A549 (cell line): ENCODE results near the gene UNKL. TPM values are rescaled to one million over a fixed set of nuclear protein-coding genes. Genes with fewer than 3 reads are reported as not detected.

ENCODE experiments used
- ATAC-seq, 2 experiments: fragments of 200-7000 bp in 1 of 2; fragments of >200 bp in 1 of 2; cut with Nextera tagmentation in 1 of 2; cut with Tn5 transposase in 1 of 2; 3 replicates each; pipeline versions ENCODE4 v1.8.0 to v1.9.1; 2018 to 2020; ENCODE audit warnings: mild to moderate bottlenecking in 1 of 2, moderate library complexity in 1 of 2
- CTCF ChIA-PET: fragments of 300-600 bp; sonication (Branson Sonifier 250); formaldehyde crosslinking; extraction: SDS; loops from one replicate; lab custom pipeline; 2021; ENCODE audit warnings: antibody characterized with exemption, inconsistent platforms; lab: Yijun Ruan, JAX
- POLR2A ChIA-PET: fragments of 350-600 bp; formaldehyde crosslinking; extraction: SDS; loops from one replicate; lab custom pipeline; 2021; ENCODE audit warnings: antibody characterized with exemption, inconsistent platforms; lab: Yijun Ruan, JAX
- DNase-seq, 2 experiments: peaks; one replicate each; pipeline versions ENCODE4 v3.0.0 to v3.0.0-alpha.2; 2011 to 2016; ENCODE audit warnings: low read depth in 1 of 2, low spot score in 1 of 2
- FAIRE-seq: peaks from 2 replicates; lab custom pipeline; 2011; peaks lifted over from hg19 to GRCh38; lab: Jason Lieb, UNC
- H3K27ac ChIP-seq, 2 experiments: fragments of >200 bp; sonication (Bioruptor Twin); formaldehyde crosslinking; 3 replicates each; pipeline ENCODE4 v1.5.1; 2016 to 2017
- H3K4me1 ChIP-seq: fragments of >200 bp; sonication (Bioruptor Twin); formaldehyde crosslinking; 3 replicates; pipeline ENCODE4 v1.6.1; 2016
- H3K4me2 ChIP-seq: fragments of >200 bp; sonication (Bioruptor Twin); formaldehyde crosslinking; 3 replicates; pipeline ENCODE4 v1.6.1; 2016
- H3K4me3 ChIP-seq: fragments of >200 bp; sonication (Bioruptor Twin); formaldehyde crosslinking; 3 replicates; pipeline ENCODE4 v1.5.1; 2016
- H3K9me3 ChIP-seq: fragments of >200 bp; sonication (Bioruptor Twin); formaldehyde crosslinking; 3 replicates; pipeline ENCODE4 v1.6.1; 2016
- CBX8 ChIP-seq: fragments of 200-600 bp; sonication (generic); IDR thresholded peaks from 2 replicates; pipeline ENCODE4 v1.6.1; 2016
- CEBPB ChIP-seq, 2 experiments: fragments of >200 bp in 1 of 2; sonication (Bioruptor Twin) in 1 of 2; formaldehyde crosslinking in 1 of 2; IDR thresholded peaks; 2 replicates each; pipeline ENCODE4 v1.6.1; 2012 to 2016
- CTCF ChIP-seq: fragments of >200 bp; sonication (Bioruptor Twin); formaldehyde crosslinking; IDR thresholded peaks from 3 replicates; pipeline ENCODE4 v1.5.1; 2016
- EHF ChIP-seq: fragments of 250-450 bp; sonication (Bioruptor Pico); IDR thresholded peaks from 2 replicates; pipeline ENCODE4 v1.5.0; 2020; ENCODE audit warnings: mild to moderate bottlenecking
- ELK1 ChIP-seq: fragments of 150-350 bp; IDR thresholded peaks from 2 replicates; pipeline ENCODE4 v1.6.1; 2014; ENCODE audit warnings: low read depth, mild to moderate bottlenecking, low read length
- FOSB ChIP-seq: fragments of 250-450 bp; sonication (Bioruptor Pico); IDR thresholded peaks from 2 replicates; pipeline ENCODE4 v1.5.0; 2020; ENCODE audit warnings: mild to moderate bottlenecking, moderate library complexity
- GATA3 ChIP-seq: IDR thresholded peaks from 2 replicates; pipeline ENCODE4 v1.6.1; 2012; ENCODE audit warnings: borderline replicate concordance
- HEYL ChIP-seq: fragments of 250-450 bp; sonication (Bioruptor Pico); IDR thresholded peaks from 2 replicates; pipeline ENCODE4 v1.8.0; 2021; ENCODE audit warnings: mild to moderate bottlenecking, moderate library complexity
- HOXB13 ChIP-seq: fragments of 250-450 bp; sonication (Bioruptor Pico); IDR thresholded peaks from 2 replicates; pipeline ENCODE4 v1.5.0; 2020; ENCODE audit warnings: low read depth, mild to moderate bottlenecking, moderate library complexity
- JUN ChIP-seq, 2 experiments: fragments of >200 bp; sonication (Bioruptor Twin); formaldehyde crosslinking; IDR thresholded peaks; 2 replicates in 1 of 2; 3 replicates in 1 of 2; pipeline ENCODE4 v1.6.1; 2016 to 2017
- JUNB ChIP-seq: fragments of >200 bp; sonication (Bioruptor Twin); formaldehyde crosslinking; IDR thresholded peaks from 2 replicates; pipeline ENCODE4 v1.6.1; 2016
- MAX ChIP-seq: IDR thresholded peaks from 2 replicates; pipeline ENCODE4 v1.6.1; 2012
- MAZ ChIP-seq: fragments of 150-350 bp; IDR thresholded peaks from 2 replicates; pipeline ENCODE4 v1.6.1; 2014; ENCODE audit warnings: antibody characterized with exemption, low read depth, low read length, borderline replicate concordance
- PBX3 ChIP-seq: IDR thresholded peaks from 2 replicates; pipeline ENCODE4 v1.6.1; 2012
- POLR2A ChIP-seq: IDR thresholded peaks from 2 replicates; pipeline ENCODE4 v1.6.1; 2012; ENCODE audit warnings: mild to moderate bottlenecking, low read length
- POLR2AphosphoS2 ChIP-seq: conservative IDR thresholded peaks from 2 replicates; pipeline ENCODE4 v1.6.1; 2012; ENCODE audit warnings: low read length, improper control_type of control experiment, inconsistent platforms
- RAD21 ChIP-seq, 2 experiments: fragments of >200 bp in 1 of 2; sonication (Bioruptor Twin) in 1 of 2; formaldehyde crosslinking in 1 of 2; IDR thresholded peaks in 1 of 2; conservative IDR thresholded peaks in 1 of 2; 2 replicates in 1 of 2; 3 replicates in 1 of 2; pipeline ENCODE4 v1.6.1; 2012 to 2018; ENCODE audit warnings: inconsistent platforms in 1 of 2
- USF2 ChIP-seq: fragments of 450-650 bp; IDR thresholded peaks from 2 replicates; pipeline ENCODE4 v1.6.1; 2014; ENCODE audit warnings: antibody characterized with exemption
- ZFP36 ChIP-seq: fragments of 450-650 bp; IDR thresholded peaks from 2 replicates; pipeline ENCODE4 v1.6.1; 2014; ENCODE audit warnings: borderline replicate concordance; ENCODE audit not compliant: partially characterized antibody
- ZNF302 ChIP-seq: fragments of 250-450 bp; sonication (Bioruptor Pico); IDR thresholded peaks from 2 replicates; pipeline ENCODE4 v1.9.0; 2021; ENCODE audit warnings: inconsistent platforms, mild to moderate bottlenecking, moderate library complexity
- WGBS: methylation state at CpG from one replicate; pipeline ENCODE4 v1.1.6; 2017; ENCODE audit errors: missing lambda C conversion rate; 5-methylcytosine and 5-hydroxymethylcytosine counted together
- polyA plus RNA-seq, 4 experiments: library from polyadenylated mRNA; depleted of rRNA in 3 of 4; stranded (reverse); fragments of >200 nt; fragmentation: RNase III in 1 of 4; extraction: RNeasy Plus Mini Kit Qiagen cat#74134 plus additional on column Dnase treatment in 1 of 4; gene quantifications; 2 replicates in 3 of 4; 3 replicates in 1 of 4; pipeline ENCODE4 v1.2.3, GENCODE V29; 2011 to 2017
- TF ChIP-seq, protein P1 (sequence below): fragments of >200 bp; sonication (Bioruptor Twin); formaldehyde crosslinking; IDR thresholded peaks from 2 replicates; pipeline ENCODE4 v1.6.1; 2016
- TF ChIP-seq, protein P2 (sequence below): fragments of 200-600 bp; sonication (generic); IDR thresholded peaks from 2 replicates; pipeline ENCODE4 v1.6.1; 2016; ENCODE audit warnings: antibody characterized with exemption, mild to moderate bottlenecking, moderate library complexity

The UNKL gene
- polyA plus RNA-seq, 2 of the 4 experiments (the other 2 are of a cell fraction), result 20.7 to 37.6 TPM

- TF ChIP-seq CTCF (no peak), MAX (no peak), MAZ (no peak)
- TF ChIP-seq, all 56 proteins: peak for 0
Observed at GRCh38 chr16:1337486-1337885, 77.0 kb downstream of the UNKL start (continued).

GRCh38 chr16:1336619-1337018 is 77.9 kb downstream of the UNKL start:
- no peak overlapping the region for H3K27ac ChIP-seq
- CTCF ChIA-PET, result interaction anchor here (1.0 to 5.5 kb wide), 6 partner anchors 10 to 35 kb away, joined by 4 to 46 read pairs (median 20); no protein-coding TSS in a partner anchor
- no peak overlapping the region for H3K4me3 ChIP-seq
- whole genome bisulfite sequencing, result 35% methylated on average over 7 of the region's 15 CpGs
- POLR2A ChIA-PET, result no interaction called here
- no peaks in the 10 kb centered on the region for H3K9me3 ChIP-seq
- ATAC-seq (no peak), DNase-seq (no peak), FAIRE-seq (no peak)
- no peak overlapping the region for H3K4me2 ChIP-seq
- TF ChIP-seq, protein P1, sequence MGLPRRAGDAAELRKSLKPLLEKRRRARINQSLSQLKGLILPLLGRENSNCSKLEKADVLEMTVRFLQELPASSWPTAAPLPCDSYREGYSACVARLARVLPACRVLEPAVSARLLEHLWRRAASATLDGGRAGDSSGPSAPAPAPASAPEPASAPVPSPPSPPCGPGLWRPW, result no peak
- TF ChIP-seq HOXB13 (CRISPR knock-in tag) (no peak), JUNB (no peak), ELK1 (no peak), ZFP36 (no peak), PBX3 (no peak), CBX8 (no peak), HEYL (no peak), USF2 (no peak), JUN (IDR thresholded peaks at IDR 0.05) (no peak), GATA3 (no peak), ZNF302 (CRISPR knock-in tag) (no peak), POLR2AphosphoS2 (no peak), CEBPB (IDR thresholded peaks at IDR 0.05) (no peak), FOSB (no peak), EHF (no peak)
- H3K4me1 ChIP-seq, result peaks cover 27% of the 10 kb centered on the region

DNA sequence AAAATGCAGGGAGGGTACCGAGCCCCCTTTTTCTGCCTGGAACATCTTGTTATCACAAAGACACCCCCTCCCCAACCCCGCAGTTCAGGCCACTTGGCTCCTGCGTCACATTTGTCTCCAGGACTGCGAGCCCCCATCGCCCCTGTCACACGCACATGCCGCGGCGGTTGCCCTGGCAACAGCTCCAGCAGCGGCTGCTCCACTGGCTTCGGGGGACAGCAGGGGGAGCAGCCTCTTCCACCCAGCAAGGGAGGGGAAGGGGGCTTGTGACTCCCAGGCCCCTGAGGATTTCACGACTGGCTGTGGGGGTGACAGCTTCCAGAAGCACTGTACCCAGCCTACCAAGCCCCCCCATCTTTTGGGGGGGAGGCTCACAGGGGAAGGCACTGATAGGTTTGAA is 78.5 kb downstream of the UNKL start:
- no peak overlapping the region for H3K4me3 ChIP-seq
- H3K9me3 ChIP-seq, result no peaks in the 10 kb centered on the region
- H3K4me1 ChIP-seq, result peaks cover 32% of the 10 kb centered on the region
- no peak for TF ChIP-seq CBX8
- no peak for TF ChIP-seq ZNF302 (CRISPR knock-in tag)
- no peak for TF ChIP-seq HEYL
- TF ChIP-seq ELK1, result no peak
- TF ChIP-seq MAX, result no peak
- TF ChIP-seq RAD21 (conservative IDR thresholded peaks at IDR 0.05 in 1 of 2, IDR thresholded peaks at IDR 0.05 in 1 of 2), result no peak
- TF ChIP-seq PBX3, result no peak
- no peak for TF ChIP-seq POLR2A
- TF ChIP-seq, protein P2, sequence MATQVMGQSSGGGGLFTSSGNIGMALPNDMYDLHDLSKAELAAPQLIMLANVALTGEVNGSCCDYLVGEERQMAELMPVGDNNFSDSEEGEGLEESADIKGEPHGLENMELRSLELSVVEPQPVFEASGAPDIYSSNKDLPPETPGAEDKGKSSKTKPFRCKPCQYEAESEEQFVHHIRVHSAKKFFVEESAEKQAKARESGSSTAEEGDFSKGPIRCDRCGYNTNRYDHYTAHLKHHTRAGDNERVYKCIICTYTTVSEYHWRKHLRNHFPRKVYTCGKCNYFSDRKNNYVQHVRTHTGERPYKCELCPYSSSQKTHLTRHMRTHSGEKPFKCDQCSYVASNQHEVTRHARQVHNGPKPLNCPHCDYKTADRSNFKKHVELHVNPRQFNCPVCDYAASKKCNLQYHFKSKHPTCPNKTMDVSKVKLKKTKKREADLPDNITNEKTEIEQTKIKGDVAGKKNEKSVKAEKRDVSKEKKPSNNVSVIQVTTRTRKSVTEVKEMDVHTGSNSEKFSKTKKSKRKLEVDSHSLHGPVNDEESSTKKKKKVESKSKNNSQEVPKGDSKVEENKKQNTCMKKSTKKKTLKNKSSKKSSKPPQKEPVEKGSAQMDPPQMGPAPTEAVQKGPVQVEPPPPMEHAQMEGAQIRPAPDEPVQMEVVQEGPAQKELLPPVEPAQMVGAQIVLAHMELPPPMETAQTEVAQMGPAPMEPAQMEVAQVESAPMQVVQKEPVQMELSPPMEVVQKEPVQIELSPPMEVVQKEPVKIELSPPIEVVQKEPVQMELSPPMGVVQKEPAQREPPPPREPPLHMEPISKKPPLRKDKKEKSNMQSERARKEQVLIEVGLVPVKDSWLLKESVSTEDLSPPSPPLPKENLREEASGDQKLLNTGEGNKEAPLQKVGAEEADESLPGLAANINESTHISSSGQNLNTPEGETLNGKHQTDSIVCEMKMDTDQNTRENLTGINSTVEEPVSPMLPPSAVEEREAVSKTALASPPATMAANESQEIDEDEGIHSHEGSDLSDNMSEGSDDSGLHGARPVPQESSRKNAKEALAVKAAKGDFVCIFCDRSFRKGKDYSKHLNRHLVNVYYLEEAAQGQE, result no peak
- no peak for TF ChIP-seq JUNB
- ATAC-seq, result no peak
- WGBS, result 27% methylated on average over 11 of the region's 12 CpGs
- no peak overlapping the region; the same call in 2 of the 3 replicates for H3K4me2 ChIP-seq
- FAIRE-seq, result no peak
- CTCF ChIA-PET, result interaction anchor here (1.4 to 5.5 kb wide), 5 partner anchors 11 to 35 kb away, joined by 5 to 46 read pairs (median 29); no protein-coding TSS in a partner anchor
- POLR2A ChIA-PET, result no interaction called here
- H3K27ac ChIP-seq, result no peak overlapping the region
- no peak for DNase-seq
